GM18498 (cell line): ENCODE data around the gene COL4A1.

Source experiments
- ATAC-seq: cut with Tn5 transposase; IDR thresholded peaks from one replicate; pipeline ENCODE4 v1.9.1; 2021; ENCODE audit warnings: mild to moderate bottlenecking, moderate library complexity; ENCODE audit not compliant: unreplicated experiment

The COL4A1 gene

DNA sequence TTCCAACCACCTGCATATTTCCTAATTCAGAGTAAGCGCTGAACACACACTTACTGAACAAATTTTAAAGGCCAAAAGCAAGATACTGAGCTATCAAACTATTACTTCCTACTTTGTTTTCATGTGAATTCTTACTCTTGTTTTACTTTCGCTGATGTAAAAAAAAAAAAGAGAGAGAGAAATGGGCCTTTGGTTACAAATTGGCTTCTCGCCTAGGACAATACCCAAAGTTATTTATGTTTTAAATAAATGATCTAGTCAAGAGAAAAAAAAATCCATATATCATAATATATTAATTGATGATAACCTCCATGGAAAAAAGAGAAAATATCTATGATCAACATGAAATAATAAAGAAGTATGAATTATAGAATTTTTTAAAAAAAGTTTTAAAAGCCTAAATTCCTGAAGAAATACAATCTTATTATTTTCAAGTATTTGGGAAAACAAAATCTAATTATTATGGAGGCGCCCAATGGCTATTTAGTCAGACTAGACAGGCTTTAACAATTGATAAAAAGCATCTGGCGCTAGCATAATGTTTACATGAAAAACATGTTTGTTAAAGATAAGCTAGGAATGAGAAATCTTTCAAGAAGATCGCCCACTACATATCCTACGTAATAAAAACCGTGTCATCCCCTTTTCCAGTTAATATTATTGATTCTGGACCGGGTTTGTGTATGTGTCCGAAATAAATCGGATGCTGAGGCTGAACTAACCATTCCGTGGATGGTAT lies 9.0 kb downstream of the COL4A1 start:
- ATAC-seq: no peak

DNA sequence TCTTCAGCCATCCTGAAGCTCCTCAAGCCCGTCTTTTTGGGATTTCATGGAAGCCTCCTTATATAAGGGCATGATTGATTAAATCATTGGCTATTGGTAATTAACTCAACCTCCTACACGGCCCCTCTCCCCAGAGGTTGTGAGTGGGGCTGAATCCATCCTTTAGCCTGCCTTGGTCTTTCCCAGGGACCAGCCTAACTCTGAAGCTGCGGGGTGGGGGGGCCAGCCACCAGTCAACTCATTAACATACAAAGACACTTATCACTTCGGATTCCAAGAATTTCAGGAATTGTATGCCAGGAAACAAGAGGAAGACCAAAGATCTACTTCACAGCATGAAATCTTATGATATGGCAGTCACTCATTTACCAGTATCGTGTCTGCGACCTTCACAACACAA lies 9.9 kb downstream of the COL4A1 start:
- no peak for ATAC-seq

DNA sequence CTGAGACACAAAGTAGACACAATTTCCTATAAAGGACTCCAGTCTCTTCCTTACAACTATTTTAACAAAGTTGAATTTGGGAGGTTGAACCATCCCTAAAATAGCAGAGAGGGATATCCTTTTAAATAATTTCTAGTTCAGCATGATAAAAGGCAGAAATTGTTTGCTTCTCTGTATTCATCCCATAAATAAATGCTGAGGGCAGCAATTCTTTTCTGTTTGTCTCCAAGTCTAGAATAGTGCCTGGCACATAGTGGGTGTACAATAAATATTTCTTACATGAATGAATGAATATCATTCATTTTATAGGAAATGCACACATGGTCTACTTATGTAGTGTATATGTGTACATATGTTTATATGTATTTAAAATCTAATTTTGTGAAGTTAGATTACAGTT lies 12.3 kb downstream of the COL4A1 start:
- ATAC-seq: no peak

DNA sequence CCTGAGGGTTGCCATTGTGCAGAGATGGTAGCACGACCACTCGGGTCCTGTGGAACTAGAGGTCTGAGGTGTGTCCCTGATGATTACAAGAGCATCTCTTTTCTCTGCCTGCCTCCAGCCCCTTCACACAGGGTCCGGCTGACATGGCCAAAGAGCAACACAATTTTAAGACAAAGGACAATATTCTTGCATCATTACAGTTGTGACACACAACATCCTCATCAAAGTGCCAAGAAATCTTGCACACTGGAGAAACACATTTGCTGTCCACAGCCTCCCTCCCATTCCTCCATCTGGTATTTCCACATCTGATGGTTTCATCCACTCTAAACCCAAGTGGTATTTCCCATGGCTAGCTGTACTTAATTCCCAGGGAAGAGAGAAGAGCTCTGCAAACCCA lies 12.8 kb downstream of the COL4A1 start:
- no peak for ATAC-seq

DNA sequence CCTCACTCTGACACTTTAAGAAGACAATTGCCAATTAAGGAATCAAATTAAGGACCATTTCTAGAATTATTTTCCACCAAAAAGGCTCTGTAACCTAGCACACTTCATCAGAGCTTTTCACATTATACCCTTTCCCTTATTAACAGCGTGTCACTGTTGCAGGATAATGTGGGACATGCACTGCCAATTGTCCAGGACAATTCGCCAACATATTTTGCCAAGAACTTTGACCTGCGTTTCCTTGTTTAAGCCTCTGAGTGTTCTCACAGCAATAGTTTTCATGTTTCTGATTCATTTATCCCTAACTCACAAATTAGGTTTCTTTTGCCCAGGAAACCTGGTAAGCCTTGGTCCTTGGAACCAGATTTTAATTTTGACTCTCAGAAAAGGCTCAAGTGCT lies 13.3 kb downstream of the COL4A1 start:
- no peak for ATAC-seq

DNA sequence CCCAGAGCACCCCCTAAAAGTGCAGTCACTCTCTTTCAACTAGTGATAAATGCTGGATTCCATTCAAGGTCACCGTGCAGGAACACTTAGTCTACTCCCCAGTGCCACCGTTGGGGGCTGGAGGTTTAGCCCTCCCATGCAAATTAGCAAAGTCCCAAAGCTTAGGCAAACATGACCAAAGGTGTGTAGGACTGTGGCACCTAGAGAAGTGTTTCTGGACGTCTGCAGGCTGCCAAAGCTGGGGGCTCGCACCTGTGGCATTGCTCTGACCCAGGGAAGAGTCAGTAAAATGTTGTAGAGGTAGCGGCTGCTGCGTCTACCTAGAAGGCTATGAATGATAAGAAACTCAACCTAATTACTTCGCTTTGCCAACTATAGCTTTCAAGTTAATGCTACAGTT lies 13.9 kb downstream of the COL4A1 start:
- no peak for ATAC-seq

DNA sequence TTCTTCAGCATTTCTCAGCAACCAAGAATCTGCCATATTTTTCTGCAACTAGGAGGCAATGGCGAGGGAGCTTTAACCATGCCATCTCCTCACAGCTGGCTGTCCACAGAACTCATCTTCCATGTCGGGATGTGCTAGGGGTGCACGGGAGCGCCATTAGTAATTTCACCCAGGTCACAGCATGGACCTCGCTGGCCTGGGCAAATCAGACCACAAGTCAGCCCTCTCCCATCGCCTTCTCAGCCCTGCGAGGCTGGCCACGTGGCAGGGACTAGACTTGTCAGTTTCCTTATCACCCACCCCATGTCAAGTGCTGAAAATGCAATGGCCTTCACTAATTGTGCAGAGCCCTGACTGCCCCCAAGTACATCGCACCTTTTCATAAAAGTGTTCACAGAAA lies 15.7 kb downstream of the COL4A1 start:
- no peak for ATAC-seq

DNA sequence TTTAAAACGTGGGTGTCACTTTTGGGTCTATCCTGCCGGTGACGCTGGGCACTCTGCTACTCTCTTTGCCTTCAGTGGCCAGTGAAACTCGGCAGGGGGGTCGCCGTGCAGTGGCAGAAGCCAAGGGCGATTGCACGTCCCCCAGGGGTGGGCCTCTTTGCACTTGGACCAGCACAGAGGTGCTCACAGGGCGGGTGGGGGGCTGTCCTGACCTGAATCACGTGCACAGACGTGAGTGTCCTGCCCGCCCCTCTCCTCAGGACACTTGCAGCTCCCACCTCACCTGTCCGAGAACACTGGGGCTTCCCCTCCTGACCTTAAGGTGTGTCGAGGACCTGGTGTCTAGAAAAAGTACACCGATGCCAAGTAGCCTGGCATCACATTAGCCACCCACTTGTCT lies 16.1 kb downstream of the COL4A1 start:
- ATAC-seq: no peak

DNA sequence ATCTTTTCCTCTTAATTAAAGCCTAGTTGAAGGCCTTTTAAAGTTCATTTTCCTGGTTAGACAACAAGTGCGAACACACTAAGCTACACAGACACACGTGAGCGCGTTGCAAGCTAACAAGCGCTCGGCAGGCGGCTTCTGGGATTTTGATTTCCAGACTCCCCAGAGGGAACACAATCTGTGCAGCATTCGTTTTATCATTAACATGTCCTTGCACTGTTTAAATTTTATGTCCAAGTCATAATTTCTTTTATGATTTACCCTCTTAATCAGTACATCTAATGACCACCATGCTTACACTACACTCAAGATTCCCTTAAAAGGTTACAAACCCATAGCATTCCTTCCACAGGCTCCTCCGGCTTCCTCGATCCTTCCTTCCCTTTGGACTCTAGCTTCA lies 16.8 kb downstream of the COL4A1 start:
- ATAC-seq: no peak

DNA sequence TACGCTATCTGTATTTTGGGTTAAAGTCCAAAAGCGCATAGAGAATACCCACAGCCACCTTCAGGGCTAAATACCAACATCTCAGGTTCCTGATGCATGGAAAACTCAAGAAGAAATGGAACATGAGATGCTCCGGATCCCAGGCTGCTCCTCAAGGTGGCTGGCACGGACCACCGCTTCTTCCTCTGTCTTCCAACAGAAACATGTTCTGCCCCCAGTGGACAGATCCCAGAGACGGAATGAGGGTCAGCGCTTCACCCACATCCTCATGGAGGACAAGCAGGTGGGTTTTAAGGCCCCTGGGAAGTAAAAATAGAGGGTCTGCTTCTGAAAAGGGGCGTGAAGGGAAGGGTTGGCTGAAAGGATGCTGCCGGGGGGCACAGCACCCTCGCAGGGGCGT lies 17.3 kb downstream of the COL4A1 start:
- ATAC-seq: no peak

DNA sequence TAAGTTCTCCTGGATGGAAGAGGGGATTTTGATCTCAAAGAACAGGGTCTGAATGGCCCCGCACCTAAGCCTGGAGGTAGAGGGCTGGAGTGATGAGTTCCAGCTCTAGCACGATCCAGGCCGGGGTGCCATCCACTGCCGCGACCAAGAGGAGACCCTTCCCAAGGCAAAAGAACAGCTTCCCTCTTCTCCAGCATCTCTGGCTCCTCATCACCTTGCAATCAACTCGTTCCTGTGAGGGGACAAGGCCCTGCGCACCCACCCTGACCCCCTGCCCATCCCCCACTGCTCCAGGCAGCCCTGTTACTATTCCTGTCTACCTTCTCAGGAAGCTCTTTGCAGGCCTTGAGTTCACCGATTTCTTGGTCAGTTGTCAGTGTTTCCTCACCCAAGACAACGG lies 17.8 kb downstream of the COL4A1 start:
- no peak for ATAC-seq

DNA sequence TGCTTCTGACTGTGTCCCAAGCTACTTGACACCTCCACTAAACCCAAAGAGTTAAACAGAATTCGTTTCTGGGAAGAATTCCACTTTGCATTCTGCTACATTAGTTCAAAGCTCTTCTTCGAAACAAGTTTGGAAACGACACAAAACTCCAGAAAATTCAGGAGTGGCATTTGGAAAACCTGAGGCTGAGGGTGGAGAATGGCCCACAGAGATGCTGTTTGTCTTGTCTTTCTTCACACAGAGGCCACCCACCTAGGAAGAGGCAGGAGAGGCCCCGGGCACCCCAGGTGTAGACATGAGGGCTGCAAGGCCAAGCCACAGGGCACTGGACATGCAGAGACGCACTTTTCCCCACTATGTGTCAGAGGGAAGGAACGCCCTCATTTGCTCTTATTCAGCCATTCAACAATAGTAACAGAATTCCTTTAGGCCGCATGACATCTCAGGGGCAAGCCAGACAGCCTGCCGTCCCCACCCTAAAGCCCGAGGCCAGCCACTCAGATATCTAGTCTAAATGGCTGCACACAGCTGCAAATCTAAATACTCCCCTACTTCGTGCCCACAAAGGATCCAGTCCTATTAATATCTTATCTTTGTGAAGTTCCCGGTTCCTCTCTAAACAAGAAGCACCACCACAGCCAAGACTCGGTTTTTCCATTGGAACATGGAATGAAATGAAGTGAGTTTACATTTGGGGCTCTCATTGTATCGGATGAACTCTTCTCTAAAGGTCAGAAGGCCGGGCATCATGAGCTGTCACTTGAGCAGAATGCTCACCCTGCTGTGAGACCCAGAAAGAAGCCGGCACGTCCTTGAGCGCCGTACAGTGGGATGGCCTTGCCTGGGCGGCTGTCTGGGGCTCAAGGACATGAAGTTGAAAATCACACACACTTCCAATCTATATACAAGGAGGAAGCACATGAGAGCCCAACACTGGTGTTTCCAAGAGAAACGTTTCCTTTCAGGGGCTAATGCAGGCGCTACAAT lies 19.8 kb downstream of the COL4A1 start:
- ATAC-seq: no peak

DNA sequence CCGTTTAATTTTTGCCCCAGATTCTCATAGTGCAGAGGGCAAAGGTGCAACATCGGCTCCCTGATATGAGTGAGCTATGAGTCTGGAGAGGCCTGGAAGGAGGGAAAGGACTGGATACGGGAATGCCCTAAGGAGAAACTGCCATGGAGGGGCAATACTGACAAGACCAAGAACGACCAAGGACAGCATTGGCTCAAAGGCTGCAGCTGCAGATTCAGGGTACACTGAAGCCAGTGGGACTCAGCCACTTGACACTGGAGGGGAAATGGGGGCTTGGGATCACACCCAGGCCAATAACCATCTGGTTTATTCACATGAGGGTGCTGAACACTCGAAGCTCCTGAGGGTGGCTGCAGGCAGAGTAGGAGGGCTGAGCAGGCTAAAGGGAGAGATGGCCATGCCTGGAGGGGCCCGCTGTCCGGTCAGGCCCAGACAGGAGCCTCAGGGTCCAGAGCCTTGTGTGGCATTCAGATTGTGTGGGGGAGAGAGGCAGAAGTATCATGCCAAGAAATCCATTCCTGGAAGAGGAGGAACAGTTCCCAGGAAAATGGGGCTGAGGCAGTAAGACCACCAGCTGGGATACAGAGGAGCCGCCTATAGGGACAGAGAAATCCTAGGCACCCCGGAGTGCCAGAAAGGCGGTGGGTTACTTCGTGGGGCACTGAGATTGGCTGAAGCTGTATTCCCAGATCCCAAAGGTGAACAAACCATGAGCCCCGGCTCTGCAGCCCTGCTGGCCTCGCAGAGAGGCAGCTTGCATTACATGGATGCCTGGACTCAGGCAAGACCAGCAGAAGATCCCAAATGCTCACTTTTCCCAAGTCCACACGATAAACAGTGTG lies 20.7 kb downstream of the COL4A1 start:
- ATAC-seq: no peak

DNA sequence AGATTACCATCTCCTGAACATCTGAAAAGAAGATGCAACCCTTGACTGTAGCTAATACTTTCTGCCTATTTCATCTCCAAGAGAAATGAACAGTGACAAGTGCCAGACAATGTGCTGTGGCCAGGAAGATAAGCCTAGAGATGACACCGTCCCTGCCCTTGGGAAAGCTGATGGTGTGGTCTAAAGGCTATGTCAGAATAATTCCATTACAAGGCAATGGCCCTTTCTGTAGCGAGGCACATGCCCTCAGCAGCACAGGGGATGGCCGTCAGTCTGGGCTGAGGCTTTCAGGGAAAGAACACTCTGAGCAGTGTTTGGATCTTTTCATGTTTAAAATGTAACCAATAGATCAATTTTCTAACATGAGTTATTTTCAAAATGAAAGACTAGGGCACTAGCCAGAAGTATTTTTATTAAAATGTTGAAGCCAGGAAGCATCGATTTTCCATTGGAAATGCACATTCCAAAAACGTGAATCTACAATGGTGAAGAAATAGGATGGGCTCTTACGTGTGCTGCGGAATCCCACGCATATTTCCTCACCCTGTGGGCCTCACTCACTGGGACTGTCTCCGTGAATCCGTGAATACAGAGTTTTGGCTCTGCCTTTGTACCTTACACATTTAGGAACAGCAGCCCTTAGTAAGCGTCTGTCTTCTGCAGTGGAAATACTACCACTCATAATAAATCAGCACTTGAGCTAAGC lies 22.0 kb downstream of the COL4A1 start:
- no peak for ATAC-seq

DNA sequence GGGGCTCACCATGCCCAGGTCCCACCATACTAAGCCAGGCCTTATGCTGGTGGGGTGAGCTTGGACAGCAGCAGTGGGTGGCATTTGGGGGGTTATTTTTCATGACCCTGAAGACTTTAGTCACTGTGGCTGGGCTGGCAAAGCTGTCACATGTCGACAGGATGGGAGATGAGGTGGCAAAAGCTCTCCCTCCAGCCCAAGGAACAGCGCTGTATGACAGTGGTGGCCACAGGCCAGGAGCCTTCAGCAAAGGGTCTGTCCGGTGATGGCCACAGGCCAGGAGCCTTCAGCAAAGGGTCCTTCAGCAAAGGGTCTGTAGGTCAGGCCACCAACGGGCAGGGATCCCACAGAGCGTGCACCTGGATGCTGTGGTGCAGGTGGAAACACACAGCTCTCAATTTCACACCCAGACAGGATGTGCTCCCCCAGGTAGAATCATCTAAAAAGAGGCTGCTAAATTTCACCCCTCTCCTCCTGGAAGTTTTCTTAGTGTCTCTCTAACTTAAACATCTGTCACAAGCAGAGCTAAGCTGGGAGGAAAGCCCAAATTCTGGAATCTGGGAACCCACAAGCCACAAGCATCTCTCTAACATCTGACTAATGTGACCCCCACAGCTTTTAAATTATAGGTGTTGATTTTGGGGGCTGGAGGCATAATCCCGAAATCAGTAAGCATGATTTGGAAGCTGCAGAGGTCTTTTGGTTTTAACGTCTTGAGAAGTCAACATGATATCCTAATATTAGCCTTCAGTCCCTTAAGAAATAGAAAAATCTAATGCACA lies 23.0 kb downstream of the COL4A1 start:
- no peak for ATAC-seq

DNA sequence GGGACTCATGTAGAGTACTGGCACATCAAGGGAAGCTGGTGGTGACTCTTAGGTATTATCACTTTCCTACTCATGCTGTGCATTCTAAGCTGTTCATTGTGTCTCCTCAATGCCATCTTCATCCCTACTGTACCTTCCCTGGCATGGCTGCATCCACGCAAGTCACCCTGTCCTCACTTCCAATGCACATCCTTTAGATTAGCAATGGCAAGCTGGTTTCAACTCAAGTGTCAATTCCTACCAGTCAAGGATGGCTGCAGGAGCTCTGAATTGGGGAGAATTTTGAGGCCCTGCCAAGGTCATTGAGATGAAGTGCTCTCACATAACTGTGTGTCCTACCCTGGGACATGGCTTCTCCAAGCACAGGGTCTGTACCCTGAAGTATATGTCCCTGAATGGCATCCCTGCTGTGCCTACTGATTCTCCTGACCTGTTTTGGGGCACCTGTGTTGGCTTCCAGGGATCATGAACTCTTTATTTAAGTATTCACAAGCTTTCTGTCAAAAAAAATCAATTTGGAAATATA lies 24.6 kb downstream of the COL4A1 start:
- ATAC-seq: no peak

DNA sequence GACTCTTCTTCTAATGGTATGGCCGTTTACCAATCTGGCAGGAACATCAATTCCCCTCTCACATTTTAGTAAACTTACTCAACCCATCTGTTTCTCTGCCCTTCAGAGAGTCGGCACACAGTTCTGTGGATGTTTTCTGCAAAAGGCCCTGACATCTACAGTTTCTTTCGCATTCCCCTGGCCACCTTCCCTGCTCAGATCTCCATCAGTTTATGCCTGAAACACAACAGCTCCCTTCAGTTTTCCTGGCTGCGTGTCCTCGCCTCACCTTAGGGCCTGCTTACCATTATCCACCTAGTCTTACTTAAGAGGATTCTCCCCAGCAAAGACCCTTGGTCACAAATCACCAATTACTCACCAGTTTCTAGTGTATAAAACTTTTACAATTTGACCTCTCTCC lies 25.2 kb downstream of the COL4A1 start:
- ATAC-seq: no peak

DNA sequence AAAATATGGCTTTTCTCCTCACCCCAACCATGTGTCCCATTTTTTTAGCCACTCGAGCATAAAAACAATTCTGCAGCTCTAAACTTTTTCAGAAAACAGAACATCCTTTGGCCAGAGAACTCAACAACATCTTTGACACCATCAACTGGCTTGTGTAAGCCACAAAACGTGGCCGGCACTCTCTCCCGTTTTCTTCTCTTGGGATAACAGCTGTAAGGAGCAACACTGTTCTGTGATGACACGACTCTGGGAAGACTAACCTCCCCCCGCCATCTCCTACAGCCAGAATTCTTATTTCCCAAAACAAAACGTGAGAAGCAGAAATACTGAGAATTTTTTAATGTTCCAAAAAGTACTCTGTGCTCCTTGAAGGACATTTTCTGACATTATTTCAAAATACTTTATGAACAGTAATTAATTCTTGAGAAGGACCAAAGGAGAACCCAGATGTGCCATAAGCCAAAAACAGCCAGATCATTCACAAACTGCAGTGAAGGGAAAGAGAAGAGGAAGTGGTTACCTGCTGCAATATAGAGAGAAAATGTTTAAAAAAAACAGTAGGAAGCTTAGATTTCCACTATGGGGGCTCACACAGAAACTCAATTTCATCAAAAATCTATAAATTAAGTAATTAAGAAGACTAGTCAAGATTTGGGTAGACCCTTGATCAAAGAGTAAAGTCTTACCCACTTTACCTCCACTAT lies 25.8 kb downstream of the COL4A1 start:
- no peak for ATAC-seq

DNA sequence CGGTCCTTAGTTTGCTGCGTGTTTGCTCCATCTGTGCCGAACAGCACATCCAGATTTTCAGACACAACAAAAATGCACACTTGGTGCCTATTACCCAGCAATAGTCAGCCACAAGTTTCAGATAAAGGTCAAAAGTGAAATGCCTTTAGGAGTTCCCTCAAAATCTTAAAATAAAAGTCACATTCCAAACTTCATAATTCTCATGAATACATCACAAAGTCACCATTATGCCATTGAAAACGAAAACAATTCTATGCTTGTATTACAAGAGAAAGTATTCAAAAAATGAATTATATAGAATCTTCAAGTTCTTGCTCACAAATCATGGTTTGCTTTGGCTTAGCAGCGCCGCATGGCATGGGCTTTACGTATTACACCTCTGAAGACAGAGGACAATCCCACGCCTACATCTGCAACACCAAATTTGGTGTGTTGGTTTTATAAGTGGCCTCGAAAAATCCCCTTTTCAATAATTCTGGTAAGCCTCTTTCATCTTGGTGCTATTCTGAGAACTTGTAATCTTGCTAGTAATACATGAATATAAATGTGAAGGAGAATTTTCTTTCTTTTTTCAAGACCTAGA lies 26.6 kb downstream of the COL4A1 start:
- ATAC-seq: no peak
